Activated CD8-positive, alpha-beta memory T cell treated with anti-CD3 and anti-CD28 coated beads, Interleukin-2, amount 50 U/mL, for 24 hours (primary cell): ENCODE measurements around the gene RNF130.

Source experiments
- DNase-seq: peaks from one replicate; pipeline ENCODE4 v3.0.0-alpha.2; 2020; ENCODE audit errors: extremely low read depth

Gene RNF130

GRCh38 chr5:180056153-180056552 is 15.4 kb downstream of the RNF130 start:
- DNase-seq: no peak

- DNase-seq: no peak
These were observed 17.3 kb downstream of the RNF130 start for GRCh38 chr5:180054226-180054625.

DNA sequence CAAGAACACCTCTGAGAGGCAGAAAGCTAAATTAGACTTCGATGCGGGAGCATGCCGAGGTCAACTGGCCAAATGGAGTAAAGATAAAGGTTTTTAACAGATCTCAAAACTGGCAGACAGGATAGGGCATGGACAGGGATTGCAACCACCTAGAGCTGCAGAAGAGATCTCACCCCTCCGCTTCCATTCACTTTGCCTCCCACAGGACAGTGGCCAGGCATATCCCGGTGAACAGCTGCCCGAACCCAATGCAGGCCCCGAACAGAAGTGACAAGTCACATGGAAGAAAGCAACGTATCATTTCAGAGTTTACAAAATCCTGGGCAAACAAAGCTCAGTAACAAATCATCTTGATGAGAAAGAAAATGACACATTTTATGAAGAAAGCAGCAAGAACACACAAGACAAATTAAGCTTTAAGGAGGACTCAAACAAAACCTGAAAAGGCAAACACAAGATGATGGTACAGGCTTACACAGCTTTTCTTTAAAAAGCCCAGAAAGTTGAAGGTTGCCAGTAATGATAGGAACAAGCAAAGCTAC is 18.4 kb downstream of the RNF130 start:
- no peak for DNase-seq

DNA sequence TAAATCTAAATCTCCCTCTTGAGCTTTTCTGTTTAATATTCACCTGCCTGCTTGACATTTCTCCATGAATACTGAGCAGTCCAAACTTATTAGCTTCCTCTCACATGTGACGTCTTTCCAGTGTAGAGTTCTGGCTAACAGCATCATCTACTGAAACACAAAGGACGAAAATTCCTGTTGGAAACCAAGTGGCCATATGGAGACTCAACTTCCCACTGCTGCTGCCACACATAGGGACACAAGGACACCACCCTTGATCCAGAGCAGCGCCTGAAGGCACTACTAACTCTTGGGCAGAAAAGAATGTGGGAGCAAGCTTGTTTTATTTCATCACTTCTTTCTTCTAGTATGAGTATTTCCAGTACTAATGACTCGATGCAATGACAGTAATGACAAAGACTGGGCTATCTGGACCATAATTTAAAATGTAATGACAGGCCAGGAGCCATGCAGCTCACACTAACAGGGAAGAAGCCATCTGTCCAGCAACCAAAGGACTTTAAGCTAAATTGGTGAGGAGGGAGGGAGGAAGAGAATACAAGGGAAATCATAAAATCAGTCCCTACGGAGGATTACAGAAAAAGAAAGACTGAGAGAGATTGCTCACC is 19.2 kb downstream of the RNF130 start:
- no peak for DNase-seq

GRCh38 chr5:180050121-180050940 is 21.2 kb downstream of the RNF130 start:
- no peak for DNase-seq

- DNase-seq: no peak
These were observed 22.4 kb downstream of the RNF130 start for GRCh38 chr5:180049185-180049548.

- no peak for DNase-seq
These were observed 23.9 kb downstream of the RNF130 start for GRCh38 chr5:180047667-180048066.

GRCh38 chr5:180046656-180047055 is 24.9 kb downstream of the RNF130 start:
- DNase-seq: no peak

DNA sequence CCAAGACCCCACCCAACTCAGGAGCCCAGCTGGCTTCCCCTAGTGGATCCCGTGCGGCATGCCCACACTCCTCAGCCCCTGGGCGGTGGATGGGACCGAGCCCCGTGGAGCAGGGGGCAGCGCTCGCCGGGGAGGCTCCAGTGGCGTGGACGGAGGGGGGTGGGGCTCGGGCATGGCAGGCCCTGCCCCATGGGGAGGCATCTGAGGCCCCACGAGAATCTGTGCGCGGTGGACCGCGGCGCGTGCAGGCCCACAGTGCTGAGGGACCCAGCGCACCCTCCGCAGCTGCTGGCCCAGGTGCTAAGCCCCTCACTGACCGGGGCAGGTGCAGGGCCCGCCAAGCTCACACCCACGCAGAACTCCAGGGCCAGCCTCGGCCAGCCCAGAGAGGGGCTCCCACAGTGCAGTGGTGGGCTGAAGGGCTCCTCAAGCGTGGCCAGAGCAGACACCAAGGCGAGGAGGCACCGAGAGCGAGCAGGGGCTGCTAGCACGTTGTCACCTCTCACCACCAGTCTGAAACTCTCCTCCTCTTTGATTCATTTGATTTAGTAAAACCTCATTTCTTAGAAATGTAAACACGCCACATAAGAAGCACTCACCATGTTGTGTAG is 25.6 kb downstream of the RNF130 start:
- DNase-seq: no peak

- DNase-seq: no peak
These were observed 28.2 kb downstream of the RNF130 start for GRCh38 chr5:180043377-180043776.

DNA sequence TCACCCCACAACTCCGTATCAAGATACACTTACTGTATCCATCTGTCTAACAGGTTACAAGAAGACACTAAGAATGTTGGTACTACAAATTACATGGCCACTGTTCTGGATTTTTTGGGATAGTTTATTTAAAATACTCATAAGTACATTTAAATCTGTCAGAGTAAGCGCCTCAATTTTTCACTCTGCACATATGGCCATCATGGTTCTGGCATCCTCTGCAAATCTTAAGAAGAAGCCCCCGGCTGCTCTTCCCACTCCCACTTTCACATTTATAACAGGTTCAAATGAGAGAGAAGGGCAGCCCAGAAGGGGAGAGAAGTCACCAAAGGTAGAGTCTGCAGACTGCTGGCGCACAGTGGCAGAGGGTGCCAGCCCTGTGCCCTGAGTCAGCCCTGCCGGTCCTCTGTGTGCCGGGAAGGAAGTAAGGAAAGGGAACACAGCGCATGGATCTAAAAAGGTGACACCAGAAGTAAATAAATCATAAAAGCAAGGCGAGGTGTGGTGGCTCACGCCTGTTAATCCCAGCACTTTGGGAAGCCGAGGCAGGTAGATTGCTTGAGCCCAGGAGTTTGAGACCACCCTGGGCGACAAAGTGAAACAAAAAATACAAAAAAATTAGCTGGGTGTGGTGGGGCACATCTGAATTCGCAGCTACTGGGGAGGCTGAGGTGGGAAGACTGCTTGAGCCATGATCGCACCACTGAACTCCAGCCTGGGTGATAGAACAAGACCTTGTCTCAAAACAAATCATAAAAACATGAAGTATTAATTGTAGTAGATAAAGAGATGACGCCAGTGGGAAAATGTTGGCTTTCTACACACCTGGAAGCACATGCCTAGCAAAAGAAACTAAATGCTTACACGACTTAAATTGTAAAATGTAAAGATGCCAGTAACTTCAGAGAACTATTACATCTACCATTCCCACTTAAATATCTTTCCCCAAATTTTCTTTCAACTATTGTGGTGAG is 30.0 kb downstream of the RNF130 start:
- DNase-seq: no peak

GRCh38 chr5:180040287-180041214 is 31.0 kb downstream of the RNF130 start:
- no peak for DNase-seq

- DNase-seq: no peak
These were observed 36.2 kb downstream of the RNF130 start for GRCh38 chr5:180035206-180035931.

DNA sequence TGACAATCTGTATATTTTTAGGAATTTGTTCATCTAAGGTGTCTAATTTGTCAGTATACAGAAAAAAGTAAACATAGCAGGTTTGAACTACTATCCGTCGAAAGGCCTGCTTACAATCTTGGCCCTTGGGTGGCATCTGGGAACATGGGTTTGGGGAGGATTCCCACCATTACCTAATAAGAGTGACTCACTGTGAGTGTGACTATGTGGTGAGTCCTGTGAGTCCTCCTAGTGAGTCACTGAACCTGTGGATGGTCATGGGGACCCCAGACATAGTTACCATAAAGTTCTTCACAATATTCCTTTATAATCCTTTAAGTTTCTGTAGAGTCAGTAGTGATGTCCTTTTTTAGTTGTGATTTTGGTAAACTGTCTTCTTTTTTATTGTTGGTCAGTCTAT is 37.0 kb downstream of the RNF130 start:
- DNase-seq: no peak

DNA sequence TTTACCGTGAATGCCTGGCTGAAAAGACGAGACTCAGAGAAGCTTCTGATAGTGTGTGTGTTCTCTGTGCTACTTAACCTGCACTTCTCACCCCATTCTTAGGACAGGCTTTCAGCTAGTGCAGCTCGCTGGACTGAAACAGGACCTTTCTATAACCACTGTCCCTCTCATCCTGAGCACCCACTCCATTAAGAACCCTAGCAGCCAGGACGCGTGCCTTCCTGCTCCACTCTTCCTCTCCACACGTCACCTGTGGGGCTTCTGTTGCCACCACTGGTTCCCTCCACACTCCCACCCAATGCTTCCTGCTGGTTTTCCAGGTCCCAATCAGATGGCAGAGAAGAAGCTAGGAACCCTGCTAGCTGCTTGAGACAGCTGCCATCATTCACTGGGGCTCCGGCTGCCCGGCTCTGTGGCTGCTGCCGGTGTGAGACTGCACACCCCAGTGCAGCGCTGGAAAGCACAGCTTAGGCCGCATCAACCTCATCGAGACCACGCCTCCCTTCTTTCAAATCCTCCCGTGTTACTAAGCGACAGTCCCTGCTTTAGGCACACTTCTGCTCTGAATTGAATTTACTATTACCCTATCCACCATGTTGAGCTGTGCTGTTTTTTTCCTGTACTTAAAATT is 44.0 kb downstream of the RNF130 start:
- DNase-seq: no peak

DNA sequence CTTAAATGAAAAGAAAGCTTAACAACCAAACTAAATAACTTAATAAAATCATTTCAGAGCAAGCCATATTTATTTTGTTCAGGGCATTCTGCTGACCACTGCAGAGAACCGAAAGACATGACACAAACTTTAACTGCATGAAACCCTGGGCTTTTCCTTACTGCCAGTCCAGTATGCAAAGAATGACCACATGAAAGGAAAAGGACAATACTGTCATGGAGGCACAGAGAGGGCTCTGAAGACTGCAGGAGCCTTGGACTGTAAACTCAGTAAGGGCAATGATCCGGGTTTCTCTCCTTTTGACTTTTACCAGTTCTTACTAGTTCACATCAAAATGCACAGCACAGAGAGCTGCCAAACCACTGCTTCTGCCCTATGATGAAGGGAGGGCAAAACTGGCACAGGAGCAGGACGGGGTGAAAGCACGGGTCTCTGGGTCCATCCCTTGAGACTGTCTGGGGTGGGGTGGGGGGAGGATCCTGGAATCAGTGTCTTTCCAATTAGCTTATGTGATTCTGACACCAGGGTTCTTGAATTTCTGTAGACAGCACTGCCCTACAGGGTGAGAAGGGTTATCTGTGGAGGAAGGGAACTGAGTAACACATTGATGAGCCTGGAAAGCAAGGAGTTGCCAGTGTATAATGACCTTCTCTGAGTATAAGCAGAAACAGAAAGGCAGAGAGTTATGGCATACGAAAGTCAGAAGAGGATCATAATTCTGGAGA is 44.7 kb downstream of the RNF130 start:
- no peak for DNase-seq

GRCh38 chr5:180026320-180026719 is 45.2 kb downstream of the RNF130 start:
- no peak for DNase-seq

DNA sequence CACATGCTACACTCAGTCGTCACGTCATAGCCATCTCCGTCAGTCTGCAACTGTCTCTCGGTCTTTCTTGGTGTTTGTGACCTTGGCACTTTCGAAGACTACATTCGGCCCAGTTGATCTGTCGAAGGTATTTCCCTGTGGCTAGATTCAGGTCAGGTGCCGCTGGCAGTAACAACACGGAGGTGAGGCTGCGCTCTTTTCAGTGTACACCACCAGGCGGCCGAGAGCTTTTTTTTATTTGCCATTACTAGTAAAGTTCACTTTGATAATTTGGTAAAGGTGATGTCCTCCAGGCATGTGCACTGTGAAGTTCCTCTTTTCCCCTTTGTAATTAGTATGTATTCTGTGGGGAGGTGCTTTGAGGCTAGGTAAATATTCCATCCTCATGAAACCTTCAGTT is 49.7 kb downstream of the RNF130 start:
- DNase-seq: no peak

DNA sequence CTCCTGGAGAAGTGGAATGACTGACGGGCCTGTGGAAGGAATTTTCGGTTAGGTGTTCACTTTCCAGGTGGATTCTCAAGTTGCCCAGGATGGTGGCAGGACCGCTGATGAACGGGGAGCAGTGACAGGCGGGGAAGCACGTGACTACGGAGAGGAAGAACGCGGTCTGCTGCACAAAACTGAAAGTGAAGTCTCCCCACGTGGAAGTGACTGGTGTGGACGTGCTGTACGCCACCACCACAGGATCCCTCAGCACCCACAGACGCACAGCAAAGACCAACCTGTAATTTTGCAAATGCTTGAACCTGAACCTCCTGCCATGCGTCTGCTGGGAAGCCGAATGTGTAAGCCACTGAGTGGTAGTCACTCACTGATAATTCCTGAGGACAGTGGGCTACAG is 51.4 kb downstream of the RNF130 start:
- DNase-seq: no peak
